Activated T-cell treated with anti-CD3 and anti-CD28 coated beads for 1 hour (primary cell): Measurements from ENCODE around the gene SHISAL1.

Experiments used
- DNase-seq: peaks from one replicate; pipeline ENCODE4 v3.0.0-alpha.2; 2020; ENCODE audit warnings: low read depth

SHISAL1 gene

DNA sequence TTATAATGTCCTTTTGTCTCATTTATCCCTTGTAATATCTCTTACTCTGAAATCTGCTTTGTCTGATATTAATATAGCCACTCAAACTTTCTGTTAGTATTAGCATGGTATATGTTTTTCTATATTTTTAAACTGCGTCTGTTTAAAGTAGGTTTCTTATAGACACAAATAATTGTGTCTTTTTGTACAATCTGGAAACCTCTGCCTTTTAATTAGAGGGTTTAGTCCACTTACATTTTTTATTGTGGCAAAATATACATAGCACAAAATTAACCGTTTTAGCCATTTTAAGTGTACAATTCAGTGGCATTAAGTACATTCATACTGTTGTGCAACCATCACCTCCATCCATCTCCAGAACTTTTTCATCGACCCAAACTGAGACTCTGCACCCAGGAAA is 103.4 kb downstream of the SHISAL1 start:
- no peak for DNase-seq

DNA sequence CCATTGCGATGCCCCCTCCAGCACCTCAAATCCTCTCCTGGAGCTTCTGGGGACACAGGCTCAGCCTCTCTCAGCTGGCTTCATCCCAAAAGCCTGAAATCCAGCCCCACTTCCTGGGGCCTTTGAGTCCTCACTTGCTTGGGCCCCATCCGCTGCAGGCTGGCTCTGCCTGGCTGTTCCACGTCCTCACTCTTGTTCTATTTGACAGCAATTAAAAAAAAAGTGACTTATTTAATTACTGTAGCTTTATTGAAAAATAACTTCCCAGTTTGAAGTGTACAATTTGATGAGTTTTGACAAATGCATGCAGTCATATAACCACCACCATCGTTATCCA is 104.8 kb downstream of the SHISAL1 start:
- DNase-seq: no peak

DNA sequence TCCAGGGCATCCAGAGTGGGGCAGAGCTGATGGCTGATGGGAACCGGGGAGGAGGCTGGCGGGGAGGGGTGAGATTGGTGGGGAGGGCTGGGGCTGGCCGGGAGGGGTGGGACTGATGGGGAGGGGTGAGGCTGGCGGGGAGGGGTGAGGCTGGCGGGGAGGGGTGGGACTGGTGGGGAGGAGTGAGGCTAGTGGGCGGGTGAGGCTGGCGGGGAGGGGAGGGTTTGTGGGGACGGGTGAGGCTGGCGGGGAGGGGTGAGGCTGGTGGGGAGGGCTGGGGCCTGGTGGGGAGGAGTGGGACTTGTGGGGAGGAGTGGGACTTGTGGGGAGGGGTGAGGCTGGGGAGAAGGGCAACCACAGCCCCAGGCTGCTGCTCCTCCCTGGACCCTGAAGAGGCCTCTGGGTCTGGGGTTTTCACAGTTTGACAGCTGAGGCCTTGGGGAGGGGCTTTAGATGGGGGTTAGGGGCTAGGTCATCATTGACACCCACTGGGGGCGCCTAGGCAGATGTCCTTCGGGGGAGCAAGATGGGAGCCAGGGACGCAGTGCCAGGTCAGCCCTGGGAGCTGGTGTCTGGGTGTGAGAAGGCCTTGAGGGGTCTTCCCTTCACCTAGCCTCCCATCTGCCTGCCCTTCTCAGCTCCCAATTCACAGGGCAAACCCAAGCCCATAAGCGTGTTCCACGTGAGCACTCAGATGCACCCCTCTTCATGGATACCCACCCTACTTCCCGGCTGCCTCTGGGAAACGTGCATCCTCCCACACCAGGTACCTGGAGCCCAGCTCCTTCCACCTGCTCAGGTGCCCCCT is 105.4 kb downstream of the SHISAL1 start:
- DNase-seq: no peak

DNA sequence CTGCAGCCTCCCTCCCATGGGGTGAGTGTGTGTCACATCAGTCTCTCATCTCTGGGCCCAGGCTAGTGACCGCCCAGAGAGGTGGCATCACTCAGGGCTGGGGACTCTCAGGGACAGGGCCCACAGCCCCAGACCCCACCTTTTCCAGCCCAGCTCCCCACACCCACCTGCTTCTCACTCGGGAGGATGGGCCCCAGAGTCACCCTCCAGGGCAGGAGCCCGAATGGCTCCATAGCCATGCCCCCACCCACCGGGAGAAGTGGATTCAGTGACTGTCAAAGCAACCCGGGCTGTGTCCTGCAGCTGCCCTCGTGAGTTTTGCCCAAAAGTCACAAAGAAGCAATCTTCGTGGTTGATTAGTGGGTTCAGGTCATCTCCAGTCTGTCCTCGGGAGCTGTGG is 106.1 kb downstream of the SHISAL1 start:
- no peak for DNase-seq

DNA sequence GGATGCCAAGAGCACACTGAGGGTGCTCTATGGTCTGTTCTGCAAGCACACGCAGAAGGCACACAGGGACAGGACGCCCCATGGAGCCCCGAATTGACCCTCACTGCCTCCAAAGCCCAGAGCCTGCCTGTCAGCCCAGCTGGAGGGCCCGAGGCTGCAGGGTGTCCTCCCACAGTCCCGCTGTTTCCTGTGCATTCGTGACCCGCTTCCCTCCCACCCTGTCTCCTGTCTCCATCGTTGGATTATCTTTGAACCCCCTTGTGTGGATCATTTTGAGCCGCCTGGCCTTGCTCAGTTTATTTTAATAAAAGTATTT is 106.5 kb downstream of the SHISAL1 start:
- DNase-seq: no peak

DNA sequence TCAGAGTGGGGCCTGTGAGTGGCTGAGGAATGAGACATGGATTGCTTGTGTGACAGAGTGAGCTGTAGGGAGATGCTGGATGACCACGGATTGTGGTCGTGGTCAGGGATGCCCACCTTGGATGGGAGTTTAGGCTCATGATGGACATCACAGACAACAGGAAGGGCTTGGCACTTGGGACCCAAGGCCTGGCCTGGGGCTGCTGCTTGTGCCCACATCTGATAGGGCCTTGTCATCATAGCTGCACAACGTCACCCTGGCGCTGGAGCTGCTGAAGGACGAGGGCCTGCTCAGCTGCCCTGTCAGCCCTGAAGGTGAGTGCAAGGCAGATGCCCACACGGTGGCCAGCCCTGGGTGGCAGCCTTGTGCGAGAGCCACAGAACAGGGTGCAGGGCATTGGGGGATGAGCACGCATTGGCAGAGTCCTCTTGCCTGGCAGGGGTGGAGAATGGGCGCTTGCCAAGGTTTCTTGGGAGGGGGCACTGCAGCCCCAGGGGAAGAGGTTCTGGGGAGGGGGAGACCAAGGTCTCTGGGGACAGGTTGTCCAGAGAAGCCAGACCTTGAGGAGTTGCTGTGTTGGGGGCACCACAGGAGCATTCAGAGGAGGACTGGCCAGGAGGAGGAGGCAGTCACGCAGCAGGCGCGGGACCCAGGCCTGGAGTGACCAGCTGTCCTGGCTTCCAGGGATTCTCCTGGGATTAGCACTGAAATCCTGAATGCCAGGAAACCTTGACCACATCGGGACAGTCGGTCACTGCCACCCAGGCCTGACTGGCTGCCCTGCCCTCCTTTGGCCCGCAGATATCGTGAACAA is 107.0 kb downstream of the SHISAL1 start:
- DNase-seq: no peak

DNA sequence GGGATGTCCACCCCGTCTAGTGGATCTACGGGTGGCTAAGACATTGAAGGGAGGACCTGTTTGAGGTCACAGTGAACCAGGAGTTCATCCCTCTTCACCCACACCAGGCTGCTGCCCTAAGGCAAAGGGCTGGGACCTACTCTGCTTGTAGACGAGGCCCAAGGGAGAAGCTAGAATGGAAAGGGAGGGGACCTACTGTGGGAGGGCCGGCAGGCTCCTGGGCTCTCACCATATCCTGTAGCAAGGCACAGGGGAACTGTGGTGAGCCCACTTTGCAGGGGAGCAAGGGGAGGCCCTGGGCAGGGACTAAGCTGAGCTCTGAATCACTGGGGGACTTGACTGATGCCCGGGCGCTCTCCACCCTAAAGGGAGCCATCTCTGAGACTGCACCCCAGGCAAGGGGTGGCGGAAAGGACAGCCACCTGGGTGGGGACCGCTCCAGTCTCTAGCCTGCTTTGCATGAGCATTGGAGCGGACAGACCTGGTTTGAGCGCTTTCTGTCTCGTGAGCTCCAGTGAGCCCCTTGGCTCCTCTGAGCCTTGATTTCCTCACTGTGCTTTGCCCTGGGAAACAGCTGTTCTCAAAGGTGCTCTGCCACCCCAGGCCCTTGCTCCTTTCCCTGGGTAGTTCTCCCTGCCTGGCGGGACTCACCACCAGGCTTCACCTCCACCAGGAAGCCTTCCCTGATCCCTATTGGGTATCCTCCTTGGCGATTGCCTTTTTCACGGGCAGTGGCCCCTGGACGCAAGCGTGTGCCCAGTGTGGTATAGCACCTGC is 107.8 kb downstream of the SHISAL1 start:
- DNase-seq: no peak

DNA sequence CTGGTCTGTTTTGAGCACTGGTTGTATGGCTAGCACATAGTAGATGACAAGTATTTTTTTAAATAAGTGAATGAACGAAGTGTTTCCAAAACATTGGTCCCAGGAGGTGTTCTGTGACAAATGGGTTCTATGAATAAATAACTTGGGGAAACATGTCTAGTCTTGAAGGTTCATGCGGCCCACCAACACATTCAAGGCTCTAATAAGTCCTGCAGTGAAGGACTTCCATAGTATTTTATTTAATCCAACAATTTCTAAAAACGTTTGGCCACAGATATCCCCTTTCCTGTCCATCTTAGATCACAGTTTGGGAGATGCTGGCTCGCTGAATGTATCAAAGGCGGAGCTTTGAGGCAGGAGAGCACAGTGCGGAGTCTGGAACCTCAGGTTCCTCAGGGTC is 109.5 kb downstream of the SHISAL1 start:
- DNase-seq: no peak

DNA sequence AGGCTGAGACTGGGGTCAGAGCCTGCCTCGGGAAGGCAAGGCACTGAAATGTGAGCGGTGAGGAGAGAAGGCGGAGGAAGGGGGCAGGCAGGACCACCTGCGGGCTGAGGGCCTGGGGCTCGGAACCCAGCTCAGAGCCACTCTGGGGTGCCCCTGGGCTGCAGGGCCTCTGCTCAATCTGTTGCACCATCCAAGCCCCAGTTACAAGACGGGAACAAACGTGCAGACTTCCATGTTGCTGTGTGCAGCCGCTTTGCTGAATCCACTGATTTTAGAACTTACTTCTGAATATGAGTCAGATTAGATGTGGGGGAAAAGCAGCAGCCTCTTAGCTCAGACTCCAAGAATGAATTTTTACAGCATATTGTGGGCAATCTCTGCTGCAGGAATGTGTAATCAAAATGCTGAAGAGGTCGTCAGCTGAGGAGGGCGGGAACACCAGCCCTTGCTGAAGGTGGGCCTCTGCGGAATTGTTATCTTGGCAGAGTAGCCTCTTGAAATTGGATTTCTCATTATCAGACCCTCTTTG is 110.4 kb downstream of the SHISAL1 start:
- DNase-seq: no peak

DNA sequence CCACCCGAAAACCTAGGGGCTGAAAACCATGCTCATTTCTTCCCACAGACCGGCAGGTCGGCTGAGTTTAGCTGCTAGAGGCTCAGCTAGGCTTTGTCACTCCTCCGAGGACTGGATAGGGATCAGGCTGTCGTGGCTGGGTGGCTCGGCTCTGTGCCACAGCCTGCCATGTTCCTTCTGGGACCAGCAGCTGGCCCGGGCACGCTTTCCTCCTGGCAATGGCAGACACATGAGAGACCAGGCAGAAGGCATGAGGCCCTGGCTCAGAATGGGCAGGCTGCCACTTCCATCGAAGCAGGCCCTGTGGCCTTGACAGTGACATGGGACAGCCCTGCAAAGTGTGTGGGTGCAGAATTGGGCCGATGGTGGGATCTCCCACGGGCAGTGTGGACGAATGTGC is 111.1 kb downstream of the SHISAL1 start:
- DNase-seq: no peak

DNA sequence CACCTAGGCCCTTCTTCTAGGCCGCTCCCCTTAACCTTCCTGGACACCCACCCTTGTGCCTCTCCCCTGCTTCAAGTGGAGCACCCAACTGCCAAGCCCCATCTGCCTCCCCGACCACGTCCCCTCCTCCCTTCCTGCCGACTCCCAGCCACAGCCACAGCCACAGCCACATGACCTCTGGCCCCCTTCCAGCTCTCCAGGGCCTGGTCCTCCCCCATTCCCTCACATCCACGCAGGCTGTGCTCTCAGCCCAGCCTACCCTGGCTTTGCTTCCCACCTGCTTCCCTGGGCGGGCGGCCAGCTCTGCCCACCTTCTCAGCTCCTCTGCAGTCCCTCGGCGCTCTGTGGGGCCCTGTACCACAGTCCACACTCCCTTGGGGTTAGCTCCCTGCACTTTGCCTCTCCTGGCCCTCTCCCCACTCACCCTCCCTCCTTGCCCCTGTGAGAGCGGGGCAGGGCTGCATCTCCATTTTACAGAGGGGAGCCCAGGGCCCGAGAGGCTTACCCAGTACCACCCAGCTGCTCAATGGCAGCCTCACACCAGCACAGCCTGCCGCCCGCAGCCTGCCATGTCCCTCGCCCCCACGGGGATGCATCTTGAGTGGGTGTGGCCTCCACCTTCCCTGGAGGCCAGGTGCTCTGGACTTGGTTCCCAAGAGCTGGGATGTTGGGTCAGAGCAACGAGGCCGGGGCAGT is 111.7 kb downstream of the SHISAL1 start:
- DNase-seq: no peak

DNA sequence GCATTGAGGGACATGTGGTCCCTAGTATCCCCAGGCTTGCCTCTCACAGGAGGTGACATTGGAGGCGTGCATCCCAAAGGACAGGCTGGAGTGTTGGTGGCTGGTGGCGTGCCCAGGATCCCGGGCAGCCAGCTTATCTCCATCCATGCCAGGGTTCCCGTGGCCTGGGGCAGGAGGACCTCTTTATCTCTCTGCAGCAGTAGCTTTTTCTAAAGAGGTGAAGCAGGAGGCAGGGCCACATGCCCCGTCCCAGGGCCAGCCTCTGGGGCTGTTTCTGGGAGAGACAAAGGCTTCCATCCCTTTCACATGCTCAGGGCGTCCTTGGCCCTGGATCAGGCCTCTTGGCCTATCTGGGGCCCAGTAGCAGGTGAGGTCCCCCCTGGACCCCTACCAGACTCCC is 112.3 kb downstream of the SHISAL1 start:
- DNase-seq: no peak

DNA sequence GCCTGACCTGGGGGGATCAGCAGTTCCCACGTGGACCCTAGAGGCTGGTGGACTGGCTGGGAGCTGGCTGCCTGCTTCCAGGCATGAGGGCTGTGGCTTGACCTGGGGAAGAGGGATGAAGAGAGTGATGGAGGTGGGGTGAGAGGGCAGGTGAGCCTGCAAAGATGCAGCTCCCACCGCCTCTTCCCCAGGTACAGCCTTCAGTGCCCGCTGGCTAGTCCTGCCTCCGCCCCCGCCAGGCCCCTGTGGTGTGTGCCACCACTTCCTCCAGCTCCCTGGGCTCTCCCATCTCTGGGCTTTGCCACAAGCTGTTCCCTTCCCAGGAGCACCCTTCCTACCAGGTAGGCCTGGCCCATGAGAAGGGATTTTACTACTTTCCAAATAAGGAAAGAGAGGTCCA is 112.9 kb downstream of the SHISAL1 start:
- no peak for DNase-seq

DNA sequence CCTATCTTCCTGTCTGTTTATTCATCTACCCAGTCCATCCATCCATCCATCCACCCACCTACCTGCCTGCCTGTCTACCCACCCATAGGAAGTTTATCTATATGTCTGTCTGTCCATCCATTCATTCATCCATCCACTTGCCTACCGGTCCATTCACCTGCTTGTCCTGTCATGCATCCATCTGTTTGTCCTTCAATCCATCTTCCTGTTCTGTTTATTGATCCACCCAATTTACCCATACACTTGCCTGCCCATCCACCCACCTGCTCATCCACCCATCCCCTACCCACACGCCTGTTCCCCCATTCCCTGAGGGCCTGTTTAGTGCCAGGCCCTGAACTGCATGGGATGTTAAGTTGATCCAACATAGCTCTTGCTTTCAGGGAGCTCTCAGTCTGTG is 113.6 kb downstream of the SHISAL1 start:
- no peak for DNase-seq

DNA sequence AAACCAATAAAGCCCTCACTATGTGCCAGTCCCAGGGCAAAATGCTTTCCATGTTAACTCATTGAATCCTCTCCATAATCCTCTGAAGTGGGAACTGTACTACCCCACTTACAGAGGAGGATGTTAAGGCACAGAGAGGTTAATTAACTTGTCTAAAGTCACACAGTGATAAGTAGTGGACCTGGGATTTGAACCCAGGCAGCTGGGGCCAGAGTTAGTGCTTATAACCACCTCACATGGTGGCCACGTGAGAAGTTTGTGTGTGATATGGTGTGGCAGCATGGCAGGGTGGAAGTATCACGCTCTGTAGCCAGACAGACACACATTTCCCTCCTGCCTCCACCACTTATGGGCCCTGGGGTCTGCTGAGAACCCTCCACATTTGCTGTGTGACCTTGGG is 115.5 kb downstream of the SHISAL1 start:
- DNase-seq: no peak

DNA sequence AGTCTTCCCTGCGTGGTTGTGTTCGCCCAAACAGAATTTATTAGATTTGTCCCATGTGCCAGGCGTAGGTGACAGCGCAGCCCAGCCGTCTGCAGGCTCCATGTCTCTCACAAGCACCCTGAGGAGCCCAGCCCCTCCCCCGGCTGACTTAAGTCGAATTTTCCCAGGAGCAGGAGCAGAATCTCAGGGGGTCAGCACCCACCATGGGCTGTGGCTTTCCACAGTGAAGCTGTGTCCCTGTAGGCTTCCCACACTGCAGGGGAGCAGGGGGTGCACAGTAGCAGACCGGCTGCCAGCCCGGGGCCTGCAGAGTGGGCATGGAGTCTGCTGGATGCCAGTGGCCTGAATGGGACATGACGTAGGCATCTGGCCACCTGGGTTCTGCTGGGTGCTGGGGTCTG is 116.0 kb downstream of the SHISAL1 start:
- no peak for DNase-seq

DNA sequence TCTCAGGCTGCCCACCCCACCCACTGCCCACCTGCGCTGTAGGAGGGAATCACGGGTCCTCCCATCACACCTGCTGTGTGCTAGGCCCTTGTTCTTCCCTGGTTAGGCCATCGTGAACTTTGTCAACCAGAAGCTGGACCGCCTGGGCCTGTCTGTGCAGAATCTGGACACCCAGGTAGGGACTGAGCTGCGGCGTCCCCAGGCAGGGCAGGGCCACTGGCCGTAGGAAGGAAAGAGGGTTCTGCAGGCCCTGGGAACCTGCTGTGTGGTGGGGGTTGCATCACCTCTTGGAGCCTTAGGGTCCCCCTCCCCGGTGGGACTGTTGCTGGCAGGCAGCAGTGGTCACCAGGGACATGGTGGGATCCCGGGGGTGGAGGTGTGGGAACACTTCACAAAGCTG is 116.5 kb downstream of the SHISAL1 start:
- DNase-seq: no peak

DNA sequence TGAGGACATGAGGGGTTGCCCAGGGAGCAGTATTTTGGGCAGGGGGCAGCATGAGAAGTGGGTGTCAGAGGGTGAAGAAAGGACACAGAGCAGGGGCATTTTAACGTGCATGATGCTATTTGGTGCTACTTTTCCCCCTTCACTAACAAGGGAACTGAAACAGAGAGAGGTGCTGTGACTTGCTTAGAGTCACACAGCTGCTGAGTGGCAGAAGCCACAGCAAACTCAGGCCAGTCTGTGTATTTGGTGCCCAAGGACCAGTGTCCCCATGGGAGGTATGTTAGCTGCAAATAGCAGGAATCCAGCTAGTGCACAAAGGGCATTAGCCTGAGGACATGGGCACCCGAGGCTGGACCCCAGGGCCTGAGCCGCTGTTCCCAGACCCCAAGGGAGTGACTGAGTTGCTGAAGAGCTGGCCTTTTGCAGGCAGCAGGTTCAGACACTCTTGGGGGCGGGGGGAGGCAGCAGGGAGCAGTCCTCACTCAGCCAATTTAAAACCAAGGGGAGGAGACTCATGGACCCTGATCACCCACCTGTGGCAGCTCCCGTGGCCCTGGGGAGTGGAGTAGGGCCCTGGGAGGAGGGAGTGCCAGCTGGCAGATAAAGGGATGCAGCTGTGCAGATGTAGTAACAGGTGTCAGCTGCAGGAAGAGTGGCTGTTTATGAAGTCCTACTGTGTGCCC is 117.4 kb downstream of the SHISAL1 start:
- DNase-seq: no peak

DNA sequence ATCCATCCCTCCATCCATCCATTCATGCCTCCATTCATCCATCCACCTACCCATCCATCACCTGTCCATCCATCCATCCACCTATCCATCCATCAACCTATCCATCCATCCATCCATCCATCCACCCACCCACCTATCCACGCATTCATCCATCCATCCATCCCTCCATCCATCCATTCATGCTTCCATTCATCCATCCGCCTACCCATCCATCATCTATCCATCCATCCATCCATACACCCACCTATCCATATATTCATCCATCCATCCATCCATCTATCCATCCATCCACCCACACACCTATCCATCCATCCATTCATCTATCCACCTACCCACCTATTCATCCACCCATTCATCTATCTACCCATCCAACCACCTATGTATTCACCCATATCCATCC is 118.2 kb downstream of the SHISAL1 start:
- no peak for DNase-seq
